ENCODE results near the gene RAB30. TPM values are rescaled to one million over a fixed set of nuclear protein-coding genes. Genes with fewer than 3 reads are reported as not detected.

RAB30 gene
- total RNA-seq, 1 donor from 2014 or later, result 24.7 TPM

- TF ChIP-seq, protein P1, sequence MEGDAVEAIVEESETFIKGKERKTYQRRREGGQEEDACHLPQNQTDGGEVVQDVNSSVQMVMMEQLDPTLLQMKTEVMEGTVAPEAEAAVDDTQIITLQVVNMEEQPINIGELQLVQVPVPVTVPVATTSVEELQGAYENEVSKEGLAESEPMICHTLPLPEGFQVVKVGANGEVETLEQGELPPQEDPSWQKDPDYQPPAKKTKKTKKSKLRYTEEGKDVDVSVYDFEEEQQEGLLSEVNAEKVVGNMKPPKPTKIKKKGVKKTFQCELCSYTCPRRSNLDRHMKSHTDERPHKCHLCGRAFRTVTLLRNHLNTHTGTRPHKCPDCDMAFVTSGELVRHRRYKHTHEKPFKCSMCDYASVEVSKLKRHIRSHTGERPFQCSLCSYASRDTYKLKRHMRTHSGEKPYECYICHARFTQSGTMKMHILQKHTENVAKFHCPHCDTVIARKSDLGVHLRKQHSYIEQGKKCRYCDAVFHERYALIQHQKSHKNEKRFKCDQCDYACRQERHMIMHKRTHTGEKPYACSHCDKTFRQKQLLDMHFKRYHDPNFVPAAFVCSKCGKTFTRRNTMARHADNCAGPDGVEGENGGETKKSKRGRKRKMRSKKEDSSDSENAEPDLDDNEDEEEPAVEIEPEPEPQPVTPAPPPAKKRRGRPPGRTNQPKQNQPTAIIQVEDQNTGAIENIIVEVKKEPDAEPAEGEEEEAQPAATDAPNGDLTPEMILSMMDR (IDR thresholded peaks at IDR 0.05; ENCODE audit: borderline replicate concordance), result no peak
- DNase-seq, result no peak
- intact Hi-C loops (cut with micrococcal nuclease), result no loop called here
- no peaks in the 10 kb centered on the region for H3K27me3 ChIP-seq (ENCODE audit: low read depth)
- no peaks in the 10 kb centered on the region for H3K36me3 ChIP-seq
- no peak overlapping the region for H3K4me3 ChIP-seq
- H3K4me1 ChIP-seq, result peaks cover 5% of the 10 kb centered on the region
- H3K9me3 ChIP-seq (replicated peaks), result no peaks in the 10 kb centered on the region
- H3K27ac ChIP-seq (replicated peaks), result no peak overlapping the region
Measured at GRCh38 chr11:83097429-83098075, 25.9 kb upstream of the RAB30 start.

- TF ChIP-seq, protein P1 (IDR thresholded peaks at IDR 0.05; ENCODE audit: borderline replicate concordance), result no peak
- no peak for DNase-seq
- Histone ChIP-seq H3K9me3 (replicated peaks) (no peaks in the 10 kb centered on the region), H3K27ac (replicated peaks) (no peak overlapping the region), H3K4me1 (peaks cover 5% of the 10 kb centered on the region), H3K27me3 (ENCODE audit: low read depth) (no peaks in the 10 kb centered on the region), H3K36me3 (no peaks in the 10 kb centered on the region), H3K4me3 (no peak overlapping the region)
- intact Hi-C loops (cut with micrococcal nuclease), result no loop called here
Measured at GRCh38 chr11:83093634-83094033, 21.9 kb upstream of the RAB30 start.

DNA sequence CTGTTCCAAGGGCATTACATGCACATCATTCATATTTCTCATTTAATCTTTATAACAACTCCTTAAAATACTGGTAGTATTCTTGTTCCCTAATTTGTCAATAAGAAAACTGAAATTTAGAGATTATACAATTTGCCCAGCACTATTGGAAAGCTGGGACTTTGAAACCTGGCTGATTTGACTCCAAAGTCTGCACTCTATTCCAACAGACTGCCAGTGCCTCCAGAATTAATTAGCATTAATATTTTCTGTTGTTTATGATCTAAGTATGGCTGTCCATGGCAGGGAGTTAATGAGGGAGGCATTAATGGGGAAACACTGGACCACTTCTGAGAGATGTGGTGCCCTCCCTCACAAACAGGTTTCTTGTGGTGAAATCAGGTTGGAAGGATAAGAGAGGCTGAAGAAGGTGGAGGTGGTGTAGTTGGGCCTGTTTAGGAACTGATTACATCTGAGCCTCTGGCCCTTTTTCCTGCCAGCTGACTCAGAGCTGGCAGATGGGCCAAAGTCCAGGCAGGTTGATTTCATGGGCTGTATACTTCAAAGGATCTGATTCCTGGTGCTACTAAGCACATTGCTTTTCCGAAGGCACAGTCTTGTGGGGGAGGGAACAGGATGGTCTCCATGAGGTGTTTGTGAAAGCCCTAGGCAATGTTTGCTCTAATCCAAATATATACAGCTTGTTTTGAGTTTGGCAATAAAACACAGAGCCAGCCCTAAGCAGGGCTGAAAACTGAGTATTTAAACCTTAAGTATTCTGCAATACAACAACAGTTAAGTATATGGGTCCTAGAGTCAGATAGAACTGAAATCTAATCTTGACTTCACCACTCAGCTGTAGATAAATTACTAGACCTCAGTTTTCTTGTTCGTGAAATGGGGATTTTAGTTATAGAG lies 21.0 kb upstream of the RAB30 start:
- H3K36me3 ChIP-seq, result no peaks in the 10 kb centered on the region
- intact Hi-C loops (cut with micrococcal nuclease), result no loop called here
- TF ChIP-seq, protein P1 (IDR thresholded peaks at IDR 0.05; ENCODE audit: borderline replicate concordance), result no peak
- H3K4me3 ChIP-seq, result no peak overlapping the region
- no peak for DNase-seq
- no peaks in the 10 kb centered on the region for H3K27me3 ChIP-seq (ENCODE audit: low read depth)
- no peak overlapping the region for H3K27ac ChIP-seq (replicated peaks)
- no peaks in the 10 kb centered on the region for H3K9me3 ChIP-seq (replicated peaks)
- H3K4me1 ChIP-seq, result peaks cover 8% of the 10 kb centered on the region

- Histone ChIP-seq H3K36me3 (no peaks in the 10 kb centered on the region), H3K27me3 (ENCODE audit: low read depth) (no peaks in the 10 kb centered on the region), H3K9me3 (replicated peaks) (no peaks in the 10 kb centered on the region), H3K4me1 (peaks cover 18% of the 10 kb centered on the region), H3K27ac (replicated peaks) (no peak overlapping the region), H3K4me3 (no peak overlapping the region)
- no peak for DNase-seq
- intact Hi-C loops (cut with micrococcal nuclease), result no loop called here
- TF ChIP-seq, protein P1 (IDR thresholded peaks at IDR 0.05; ENCODE audit: borderline replicate concordance), result no peak
Measured at GRCh38 chr11:83088965-83089364, 17.3 kb upstream of the RAB30 start.

DNA sequence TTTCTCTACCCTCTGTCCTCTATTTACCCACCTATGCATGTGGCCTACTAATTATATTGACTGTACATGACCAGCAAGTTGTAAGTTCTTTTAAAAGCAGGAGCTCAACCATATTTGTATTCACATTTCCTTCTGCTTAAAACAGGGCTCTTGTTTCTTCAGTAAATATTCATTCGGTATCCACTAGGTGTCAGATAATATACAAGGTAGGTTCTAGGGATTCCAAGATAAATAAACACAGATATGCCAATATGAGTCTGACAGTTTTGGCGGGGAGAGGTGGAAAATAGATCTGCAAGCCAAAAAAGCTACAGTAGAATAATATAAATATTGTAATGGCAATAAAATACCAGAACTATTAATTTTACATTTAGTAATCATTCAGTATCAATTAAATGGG lies 15.3 kb upstream of the RAB30 start:
- Histone ChIP-seq H3K27me3 (ENCODE audit: low read depth) (no peaks in the 10 kb centered on the region), H3K9me3 (replicated peaks) (no peaks in the 10 kb centered on the region), H3K36me3 (no peaks in the 10 kb centered on the region), H3K4me3 (no peak overlapping the region), H3K27ac (replicated peaks) (no peak overlapping the region), H3K4me1 (peaks cover 12% of the 10 kb centered on the region)
- intact Hi-C loops (cut with micrococcal nuclease), result no loop called here
- DNase-seq, result no peak
- TF ChIP-seq, protein P1 (IDR thresholded peaks at IDR 0.05; ENCODE audit: borderline replicate concordance), result peak; percentile 13

Measured in left ventricle myocardium inferior (tissue), 1 donor.